HG02610 (cell line): ENCODE results near the gene CARF.

Experiments used
- ATAC-seq: cut with Tn5 transposase; IDR thresholded peaks from one replicate; pipeline ENCODE4 v1.9.1; 2021; ENCODE audit warnings: mild to moderate bottlenecking, moderate library complexity; ENCODE audit not compliant: unreplicated experiment

CARF gene

GRCh38 chr2:203018181-203018580 is 106.1 kb downstream of the CARF start:
- no peak for ATAC-seq

- no peak for ATAC-seq
Measured at GRCh38 chr2:203019142-203019541, 107.1 kb downstream of the CARF start.

GRCh38 chr2:203021991-203022390 is 109.9 kb downstream of the CARF start:
- ATAC-seq, result no peak

GRCh38 chr2:203022751-203023150 is 110.7 kb downstream of the CARF start:
- no peak for ATAC-seq

- ATAC-seq, result no peak
Measured at GRCh38 chr2:203025592-203025991, 113.5 kb downstream of the CARF start.

- ATAC-seq, result no peak
Measured at GRCh38 chr2:203030545-203030944, 118.5 kb downstream of the CARF start.

- ATAC-seq, result no peak
Measured at GRCh38 chr2:203030991-203031390, 118.9 kb downstream of the CARF start.

- ATAC-seq, result no peak
Measured at GRCh38 chr2:203033395-203033794, 121.3 kb downstream of the CARF start.

GRCh38 chr2:203035879-203036470 is 123.9 kb downstream of the CARF start:
- no peak for ATAC-seq
